HG03066 (cell line): ENCODE measurements around the gene USHBP1.
A peak's percentile ranks its signal among the peaks of the same experiment; 100 is the strongest.
"Not testable (repeated sequence)": the region's sequence is repeated elsewhere in the genome, so short reads cannot be mapped to it uniquely, and the experiment has no call there.

ENCODE experiments used
- ATAC-seq: cut with Tn5 transposase; IDR thresholded peaks from one replicate; pipeline ENCODE4 v1.9.1; 2021; ENCODE audit warnings: low read depth; ENCODE audit not compliant: unreplicated experiment

Gene USHBP1

DNA sequence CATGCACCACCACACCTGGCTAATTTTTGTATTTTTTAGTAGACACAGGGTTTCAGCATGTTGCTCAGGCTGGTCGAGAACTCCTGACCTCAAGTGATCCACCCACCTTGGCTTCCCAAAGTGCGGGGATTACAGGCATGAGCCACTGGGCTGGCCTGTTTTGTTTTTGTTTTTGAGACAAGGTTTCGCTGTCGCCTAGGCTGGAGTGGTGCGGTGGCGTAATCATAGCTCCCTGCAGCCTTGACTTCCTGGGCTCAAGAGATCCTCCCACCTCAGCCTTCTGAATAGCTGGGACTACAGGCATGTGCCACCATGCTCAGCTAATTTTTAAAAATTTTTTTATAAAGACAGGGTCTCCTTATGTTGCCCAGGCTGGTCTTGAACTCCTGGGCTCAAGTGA is 31.0 kb upstream of the USHBP1 start:
- not testable (repeated sequence) for ATAC-seq

DNA sequence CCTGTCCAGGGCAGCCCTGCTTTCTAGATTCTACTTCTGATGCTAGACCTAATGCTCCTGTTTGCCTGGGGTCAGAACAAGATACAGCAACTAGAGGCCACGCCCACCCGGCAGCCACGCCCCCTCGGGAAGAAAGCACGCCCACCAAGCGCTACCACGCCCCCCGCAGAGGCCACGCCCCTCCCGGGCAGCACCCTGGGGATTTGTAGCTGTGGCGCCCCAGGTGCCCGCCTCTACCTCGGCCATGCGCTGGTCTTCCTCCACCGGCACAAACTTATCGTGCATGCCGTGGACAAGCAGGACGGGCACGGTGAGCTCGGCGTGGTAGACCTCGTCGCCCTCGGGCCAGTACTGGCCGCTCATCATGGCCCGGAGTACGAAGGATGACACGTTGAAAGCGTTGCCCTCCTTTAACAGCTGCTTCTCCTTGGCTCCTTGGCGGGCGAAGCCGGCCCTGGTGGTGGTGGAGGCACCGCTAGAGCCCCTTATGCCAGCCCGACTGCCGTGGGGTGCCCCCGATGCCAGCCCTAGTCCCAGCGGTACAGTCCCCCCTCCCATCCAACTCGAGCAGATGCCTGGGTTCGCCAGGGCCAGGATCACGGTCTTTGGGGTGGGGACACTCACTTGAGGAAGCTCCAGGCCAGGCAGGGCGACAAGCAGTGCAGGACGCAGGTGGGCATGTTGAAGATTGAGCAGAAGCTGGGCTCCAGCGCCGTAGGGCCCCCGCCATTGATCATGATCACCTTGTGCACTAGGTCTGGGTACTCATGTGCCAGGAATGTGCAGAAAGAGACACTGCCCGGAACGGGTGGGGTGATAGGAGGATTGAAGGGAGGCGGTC is 29.7 kb upstream of the USHBP1 start:
- ATAC-seq = no peak

DNA sequence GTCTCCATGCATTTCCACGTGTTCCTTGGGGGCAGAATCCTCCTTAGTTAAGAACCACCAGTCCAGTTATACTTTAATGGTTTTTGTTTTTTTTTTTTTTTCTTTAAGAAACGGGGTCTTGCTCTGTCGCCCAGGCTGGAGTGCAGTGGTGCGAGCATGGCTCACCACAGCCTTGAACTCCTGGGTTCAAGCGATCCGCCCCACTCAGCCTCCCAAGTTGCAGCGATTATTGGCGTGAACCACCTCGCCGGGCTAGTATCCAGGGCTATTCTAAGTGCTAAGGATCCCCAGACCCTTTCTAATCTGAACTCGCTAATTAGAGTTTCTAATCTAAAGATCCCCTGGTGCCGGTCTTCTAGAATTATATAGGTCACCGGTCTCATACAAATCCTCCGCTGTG is 29.1 kb upstream of the USHBP1 start:
- ATAC-seq = no peak

DNA sequence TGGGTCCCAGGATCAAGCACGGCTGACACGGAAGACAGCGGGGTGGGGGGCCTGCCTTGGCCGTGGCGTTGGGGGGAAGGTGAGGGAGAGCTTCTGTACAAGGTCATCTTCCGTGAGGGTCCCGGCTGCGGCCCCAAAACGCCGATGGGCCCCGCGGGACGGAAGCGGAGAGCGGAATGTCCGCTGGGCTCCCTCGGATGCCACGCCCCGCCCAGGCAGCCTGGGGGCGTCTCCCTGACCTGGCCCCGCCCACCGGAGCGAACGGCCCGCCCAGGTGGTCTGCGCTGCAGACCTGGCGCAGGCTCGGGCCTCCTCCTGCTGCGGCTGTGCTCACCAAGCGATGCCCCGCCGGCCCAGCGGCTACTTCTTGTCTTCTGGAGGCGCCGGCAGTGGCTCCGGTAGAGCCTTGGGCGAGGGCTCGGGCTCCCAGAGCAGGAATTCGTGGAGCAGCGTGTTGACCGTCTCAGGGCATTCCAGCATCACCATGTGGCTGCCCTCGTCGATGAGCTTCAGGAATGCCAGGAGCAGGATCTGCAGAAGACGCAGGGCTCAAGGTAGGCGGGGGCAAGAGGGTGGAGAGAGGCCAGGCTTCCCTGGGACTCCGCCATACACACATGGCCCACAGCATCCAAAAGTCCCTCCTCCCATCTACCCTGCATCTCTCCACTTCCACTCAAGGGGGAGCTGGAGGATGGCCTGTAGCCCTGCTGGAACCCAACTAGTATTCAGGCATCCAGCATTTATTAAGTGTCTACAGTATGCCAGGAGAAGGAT is 27.9 kb upstream of the USHBP1 start:
- ATAC-seq = peak; percentile 65

DNA sequence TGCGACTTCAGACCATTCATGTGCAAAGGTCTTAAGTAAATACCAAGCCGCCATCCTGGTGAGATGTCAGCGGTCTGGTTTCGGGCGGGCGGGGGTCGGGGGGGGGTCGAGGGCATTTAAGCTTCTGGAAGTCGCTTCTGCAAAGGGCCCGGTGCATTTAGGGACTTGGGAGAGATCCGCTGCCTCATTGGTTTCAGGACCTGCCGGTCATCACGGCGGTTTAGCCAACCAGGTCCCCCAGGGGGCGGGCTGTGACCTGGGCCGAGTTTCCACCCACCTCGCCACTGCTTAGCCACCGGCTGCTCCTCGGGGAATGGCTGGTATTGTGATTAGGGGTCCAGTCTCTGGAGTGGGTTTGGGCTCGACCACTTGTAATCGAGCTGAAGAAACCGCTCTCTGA is 24.9 kb upstream of the USHBP1 start:
- no peak for ATAC-seq

DNA sequence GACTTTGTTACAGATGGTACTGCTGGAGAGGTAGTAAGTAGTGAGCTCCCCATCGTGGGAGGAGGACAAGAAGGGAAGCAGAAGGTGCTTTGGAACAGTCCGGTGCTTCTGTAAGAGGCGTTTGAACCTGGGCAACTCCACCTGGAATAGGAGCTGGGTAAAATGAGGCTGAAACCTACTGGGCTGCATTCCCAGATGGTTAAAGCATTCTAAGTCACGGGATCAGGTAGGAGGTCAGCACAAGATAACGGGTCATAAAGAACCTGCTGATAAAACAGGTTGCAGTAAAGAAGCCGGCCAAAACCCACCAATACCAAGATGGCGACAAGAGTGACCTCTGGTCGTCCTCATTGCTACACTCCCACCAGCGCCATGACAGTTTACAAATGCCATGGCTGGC is 22.2 kb upstream of the USHBP1 start:
- no peak for ATAC-seq

DNA sequence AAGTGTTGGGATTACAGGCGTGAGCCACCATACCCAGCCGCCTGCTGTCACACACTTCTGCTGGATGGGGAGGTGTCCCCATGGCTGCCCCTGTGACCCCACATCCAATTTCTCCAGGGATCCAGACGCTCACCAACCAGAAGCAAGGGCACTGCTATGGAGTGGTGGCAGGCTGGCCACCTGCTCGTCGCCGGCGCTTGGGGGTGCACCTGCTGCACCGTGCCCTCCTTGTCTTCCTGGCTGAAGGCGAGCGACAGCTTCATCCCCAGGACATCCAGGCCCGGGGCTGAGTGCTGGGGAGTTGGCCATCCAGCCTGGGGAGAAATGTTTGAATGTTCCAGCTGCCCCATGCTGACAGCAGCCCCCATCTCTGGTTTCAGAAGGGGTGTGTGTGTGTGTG is 21.7 kb upstream of the USHBP1 start:
- no peak for ATAC-seq

DNA sequence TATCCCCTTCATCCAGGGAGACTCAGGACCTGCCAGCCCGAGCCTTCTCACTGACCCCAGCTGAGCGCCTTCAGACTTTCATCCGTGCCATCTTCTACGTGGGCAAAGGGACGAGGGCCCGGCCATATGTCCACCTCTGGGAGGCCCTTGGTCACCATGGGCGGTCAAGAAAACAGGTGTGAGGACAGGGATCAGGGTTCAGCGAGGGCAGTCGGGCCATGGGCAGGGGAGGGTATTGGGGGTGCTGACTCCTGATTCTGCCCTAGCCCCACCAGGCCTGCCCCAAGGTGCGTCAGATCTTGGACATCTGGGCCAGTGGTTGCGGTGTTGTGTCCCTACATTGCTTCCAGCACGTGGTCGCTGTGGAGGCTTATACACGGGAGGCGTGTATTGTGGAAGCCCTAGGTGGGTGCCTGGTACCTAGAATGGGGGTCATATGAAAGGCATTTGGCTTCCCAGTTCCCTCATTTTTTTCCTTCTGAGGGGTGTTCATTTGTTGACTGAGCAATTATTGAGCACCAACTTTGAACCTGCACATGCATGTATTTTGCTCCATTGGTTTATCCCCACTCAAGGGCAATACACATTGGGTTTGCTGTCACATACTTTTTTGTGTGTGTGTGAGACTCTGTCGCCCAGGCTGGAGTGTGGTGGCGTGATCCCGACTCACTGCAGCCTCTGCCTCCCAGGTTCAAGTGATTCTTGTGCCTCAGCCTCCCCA is 21.0 kb upstream of the USHBP1 start:
- ATAC-seq = no peak

DNA sequence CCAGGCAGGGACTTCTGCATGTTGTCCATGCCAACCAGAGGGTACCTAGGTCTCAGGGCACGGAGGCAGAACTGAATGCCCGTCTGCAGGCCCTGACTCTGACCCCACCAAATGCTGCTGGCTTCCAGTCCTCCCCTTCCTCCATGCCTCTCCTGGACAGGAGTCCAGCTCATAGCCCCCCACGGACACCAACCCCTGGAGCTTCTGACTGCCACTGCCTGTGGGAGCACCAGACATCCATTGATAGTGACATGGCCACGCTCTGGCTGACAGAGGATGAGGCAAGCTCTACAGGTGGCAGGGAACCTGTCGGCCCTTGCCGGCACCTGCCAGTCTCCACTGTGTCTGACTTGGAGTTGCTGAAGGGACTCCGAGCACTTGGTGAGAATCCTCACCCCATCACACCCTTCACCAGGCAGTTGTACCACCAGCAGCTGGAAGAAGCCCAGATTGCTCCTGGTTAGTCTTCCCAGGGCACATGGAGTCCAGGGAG is 19.0 kb upstream of the USHBP1 start:
- no peak for ATAC-seq

DNA sequence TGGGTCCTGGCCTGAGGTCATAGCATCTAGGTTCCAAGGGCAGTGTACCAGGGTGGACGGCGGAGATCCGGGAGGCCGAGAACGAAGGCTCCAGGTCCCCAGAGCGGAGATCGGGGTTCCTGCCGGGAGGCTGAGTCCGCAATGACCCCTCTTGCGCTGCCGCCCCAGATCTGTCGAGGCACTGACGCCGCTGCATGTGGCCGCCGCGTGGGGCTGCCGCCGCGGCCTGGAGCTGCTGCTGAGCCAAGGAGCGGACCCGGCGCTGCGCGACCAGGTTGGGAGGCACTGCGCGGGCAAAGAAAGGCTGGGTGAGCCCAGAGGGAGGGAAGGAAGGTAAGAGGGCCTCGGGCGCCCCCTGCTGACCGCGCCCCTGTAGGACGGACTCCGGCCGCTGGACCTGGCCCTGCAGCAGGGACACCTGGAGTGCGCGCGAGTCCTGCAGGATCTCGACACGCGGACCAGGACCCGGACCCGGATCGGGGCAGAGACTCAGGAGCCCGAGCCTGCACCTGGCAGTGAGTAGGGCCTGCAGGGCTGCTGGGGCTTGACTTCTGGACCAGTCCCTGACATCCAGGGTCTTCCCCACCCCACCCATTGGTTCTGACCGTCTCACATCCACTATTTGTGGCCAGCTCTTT is 18.1 kb upstream of the USHBP1 start:
- ATAC-seq = peak; percentile 62

DNA sequence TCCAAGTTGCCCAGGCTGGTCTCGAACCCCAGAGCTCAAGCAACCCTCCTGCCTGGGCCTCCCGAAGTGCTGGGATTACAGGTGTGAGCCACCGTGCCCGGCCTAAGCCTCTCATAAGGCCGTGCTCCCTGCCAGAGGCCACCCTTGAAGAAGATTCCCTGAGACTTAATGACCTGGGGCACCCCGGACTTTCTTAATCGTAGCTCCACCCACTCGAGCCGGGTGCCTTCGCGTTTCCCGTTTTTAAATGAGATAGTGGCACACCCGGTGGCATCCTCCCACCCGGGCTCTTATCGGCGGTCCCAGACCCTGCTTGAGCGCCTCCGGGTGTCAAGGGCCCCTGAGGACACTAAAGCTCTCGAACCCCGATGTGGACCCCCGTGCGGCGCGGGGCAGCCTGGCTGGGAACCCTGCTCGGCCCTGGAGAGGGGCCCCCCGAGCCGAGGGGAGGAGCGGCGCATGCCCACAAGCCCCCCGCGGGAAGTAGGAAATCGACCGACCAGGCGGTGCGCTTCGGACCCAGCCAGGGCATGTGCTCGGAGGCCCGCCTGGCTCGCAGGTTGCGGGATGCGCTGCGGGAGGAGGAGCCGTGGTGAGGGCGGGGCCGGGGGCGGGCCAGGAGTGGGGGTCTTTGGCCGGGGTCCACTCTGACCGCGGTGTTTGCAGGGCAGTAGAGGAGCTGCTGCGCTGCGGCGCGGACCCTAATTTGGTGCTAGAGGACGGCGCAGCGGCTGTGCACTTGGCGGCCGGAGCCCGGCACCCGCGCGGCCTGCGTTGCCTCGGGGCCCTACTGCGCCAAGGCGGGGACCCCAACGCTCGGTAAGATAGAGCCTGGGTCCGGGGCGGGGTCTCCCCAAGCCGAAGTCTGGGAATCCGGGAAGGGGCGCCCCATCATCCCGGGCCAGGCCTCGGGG is 17.1 kb upstream of the USHBP1 start, which contains the start of gene ANKLE1:
Gene ANKLE1 (plus strand): TSS at position 511 of the 914 bp plus-strand sequence. CDS start 20 bp downstream, at position 531.
- no peak for ATAC-seq

DNA sequence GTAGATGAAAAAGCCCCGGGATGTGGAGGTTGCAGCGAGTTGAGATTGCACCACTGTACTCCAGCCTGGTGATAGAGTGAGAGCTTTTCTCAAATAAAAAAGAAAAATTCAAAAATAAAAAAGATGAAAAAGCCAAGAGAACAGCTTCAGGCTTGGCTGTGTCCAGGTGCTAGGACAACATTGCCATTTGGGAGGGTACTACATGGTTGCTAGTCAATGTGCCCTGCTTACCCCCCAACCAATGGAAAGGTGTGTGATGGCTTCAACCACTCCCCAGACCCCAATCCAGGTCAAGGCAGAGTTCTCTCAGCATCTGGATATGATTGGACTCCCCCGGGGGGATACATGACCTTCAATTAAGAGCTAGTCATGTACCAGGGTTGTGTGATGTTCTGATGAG is 14.9 kb upstream of the USHBP1 start:
- ATAC-seq = no peak

DNA sequence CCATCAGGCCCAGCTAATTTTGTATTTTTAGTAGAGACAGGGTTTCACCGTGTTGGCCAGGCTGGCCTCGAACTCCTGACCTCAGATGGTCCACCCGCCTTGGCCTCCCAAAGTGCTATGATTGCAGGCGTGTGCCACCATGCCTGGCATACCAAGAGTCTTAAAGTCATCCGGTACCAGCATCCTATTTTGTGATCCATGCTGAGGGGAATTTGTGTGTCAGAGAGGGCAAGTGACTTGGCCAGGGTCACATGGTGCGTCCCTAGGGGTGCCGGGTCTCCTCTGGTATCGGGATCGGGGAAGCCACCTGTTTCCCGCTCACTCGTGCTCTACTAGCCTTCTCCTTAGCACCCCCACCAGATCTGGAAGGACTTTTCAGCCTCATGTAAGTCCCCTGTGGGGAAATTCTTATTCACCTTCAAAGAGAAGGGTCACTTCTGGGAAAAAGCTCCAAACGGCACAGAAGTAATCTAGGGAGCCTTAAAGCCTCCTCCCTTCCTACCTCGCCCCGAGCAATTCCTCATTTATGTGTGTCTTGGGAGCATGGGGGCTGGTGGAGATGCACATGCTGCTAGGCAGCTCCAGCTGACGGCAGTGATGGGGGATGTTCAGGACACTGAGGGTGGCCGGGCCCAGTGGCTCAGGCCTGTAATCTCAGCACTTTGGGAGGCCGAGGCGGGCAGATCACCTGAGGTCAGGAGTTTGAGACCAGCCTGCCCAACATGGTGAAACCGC is 11.1 kb upstream of the USHBP1 start:
- ATAC-seq = no peak

DNA sequence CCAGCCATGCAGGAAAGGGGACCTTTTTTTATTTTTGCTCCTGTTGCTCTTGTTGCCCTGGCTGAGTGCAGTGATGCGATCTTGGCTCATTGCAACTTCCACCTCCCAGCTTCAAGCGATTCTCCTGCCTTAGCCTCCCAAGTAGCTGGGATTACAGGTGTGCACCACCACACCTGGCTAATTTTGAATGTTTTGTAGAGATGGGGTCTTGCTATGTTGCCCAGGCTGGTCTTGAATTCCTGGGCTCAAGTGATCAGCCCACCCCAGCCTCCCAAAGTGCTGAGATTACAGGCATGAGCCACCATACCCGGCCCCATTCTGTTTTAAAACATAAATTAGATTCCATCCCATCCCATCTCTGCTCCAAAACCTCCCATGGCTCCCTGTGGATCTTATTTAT is 10.3 kb upstream of the USHBP1 start:
- ATAC-seq = not testable (repeated sequence)

DNA sequence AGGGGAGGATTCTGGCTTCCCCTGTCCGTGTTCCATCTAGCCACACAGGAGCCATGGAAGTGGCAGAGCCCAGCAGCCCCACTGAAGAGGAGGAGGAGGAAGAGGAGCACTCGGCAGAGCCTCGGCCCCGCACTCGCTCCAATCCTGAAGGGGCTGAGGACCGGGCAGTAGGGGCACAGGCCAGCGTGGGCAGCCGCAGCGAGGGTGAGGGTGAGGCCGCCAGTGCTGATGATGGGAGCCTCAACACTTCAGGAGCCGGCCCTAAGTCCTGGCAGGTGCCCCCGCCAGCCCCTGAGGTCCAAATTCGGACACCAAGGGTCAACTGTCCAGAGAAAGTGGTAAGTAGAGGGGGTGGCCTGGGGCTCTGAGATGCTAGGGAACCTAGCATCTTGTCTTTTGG is 4.2 kb upstream of the USHBP1 start:
- ATAC-seq = no peak

DNA sequence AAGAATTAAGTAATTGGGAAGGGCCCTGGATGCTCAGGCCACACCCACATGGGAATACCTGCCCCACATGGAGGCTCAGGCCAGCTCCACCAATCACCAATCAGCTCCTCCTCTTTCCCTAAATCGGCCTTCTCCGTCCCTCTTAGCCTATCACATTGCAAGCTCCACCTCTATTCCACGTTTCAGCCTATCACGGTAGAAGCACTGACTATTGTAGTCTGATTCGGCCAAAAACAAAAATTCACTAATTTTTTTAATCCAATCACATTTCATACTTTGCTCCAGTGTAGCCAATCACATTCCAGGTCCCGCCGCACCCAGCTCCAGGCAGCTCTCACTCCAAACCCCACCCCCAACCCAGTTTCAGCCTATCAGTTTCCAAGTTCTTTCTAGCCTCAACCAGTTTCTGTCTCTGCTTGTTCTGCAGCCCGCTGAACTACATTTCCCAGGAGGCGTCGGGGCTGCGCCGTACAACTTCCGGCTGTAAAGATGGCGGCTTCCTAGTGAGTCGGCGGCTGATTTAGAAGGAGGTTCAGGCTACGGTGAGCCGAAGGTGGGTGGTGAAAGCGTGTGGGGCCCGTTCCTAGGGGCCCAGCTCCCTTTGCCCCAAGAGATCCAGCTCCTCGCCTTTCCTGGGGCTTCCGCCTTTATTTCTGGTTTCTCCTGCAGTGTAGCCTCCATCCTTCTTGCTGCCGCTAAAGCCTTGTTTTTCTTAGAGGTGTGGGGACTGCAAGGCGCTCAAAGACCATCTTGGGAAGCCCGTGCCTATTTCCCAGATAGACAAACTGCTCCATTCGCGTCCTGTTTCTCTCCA is 2.6 kb upstream of the USHBP1 start, which contains the start of gene BABAM1:
Gene BABAM1 (plus strand): TSS at position 469 of the 814 bp plus-strand sequence. CDS start 1,364 bp downstream, outside the sequence.
- peak; percentile 95 for ATAC-seq

DNA sequence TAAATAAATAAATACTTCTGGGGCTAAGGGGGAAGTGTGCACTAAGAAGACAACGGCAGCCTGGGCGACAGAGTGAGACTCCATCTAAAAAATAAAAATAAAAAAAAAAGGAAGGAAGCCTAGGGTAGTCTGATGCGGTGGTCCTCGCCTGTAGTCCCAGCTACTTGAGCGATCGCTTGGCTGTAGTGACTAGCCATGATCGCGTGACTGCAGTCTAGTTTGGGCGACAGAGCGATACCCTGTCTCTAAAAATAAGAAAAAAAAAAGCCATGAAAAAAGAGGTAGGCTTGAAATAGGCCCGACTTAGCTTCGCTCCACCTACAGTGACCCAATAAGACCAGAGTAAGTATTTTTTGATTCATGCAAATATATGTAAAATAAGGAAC is 2.0 kb upstream of the USHBP1 start:
- ATAC-seq = peak; percentile 18

DNA sequence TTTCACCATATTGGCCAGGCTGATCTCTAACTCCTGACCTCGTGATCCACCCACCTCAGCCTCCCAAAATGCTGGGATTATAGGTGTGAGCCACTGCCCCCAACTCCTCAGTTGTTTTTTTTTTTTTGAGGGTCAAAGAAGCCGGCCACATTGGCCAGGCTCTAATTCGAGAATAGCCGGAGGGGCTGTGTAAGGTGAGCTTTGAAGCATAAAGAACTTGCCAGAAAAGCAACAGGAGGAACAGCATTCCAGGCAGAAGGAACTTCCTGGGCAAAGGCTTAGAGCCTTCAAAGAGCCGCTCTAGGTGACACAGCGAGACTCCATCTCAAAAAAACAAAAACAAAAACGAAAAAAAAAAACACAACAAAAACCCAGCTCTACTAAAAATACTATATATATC is 1.5 kb upstream of the USHBP1 start:
- ATAC-seq = no peak
